ENCODE results near the gene ZNF682. TPM values are rescaled to one million over a fixed set of nuclear protein-coding genes. Genes with fewer than 3 reads are reported as not detected.

ZNF682 gene
- total and polyA plus RNA-seq, 2 of the 8 experiments (the other 6 are each of a cell fraction or from before 2014, with no cell fraction given) = 4.3 to 27.5 TPM

DNA sequence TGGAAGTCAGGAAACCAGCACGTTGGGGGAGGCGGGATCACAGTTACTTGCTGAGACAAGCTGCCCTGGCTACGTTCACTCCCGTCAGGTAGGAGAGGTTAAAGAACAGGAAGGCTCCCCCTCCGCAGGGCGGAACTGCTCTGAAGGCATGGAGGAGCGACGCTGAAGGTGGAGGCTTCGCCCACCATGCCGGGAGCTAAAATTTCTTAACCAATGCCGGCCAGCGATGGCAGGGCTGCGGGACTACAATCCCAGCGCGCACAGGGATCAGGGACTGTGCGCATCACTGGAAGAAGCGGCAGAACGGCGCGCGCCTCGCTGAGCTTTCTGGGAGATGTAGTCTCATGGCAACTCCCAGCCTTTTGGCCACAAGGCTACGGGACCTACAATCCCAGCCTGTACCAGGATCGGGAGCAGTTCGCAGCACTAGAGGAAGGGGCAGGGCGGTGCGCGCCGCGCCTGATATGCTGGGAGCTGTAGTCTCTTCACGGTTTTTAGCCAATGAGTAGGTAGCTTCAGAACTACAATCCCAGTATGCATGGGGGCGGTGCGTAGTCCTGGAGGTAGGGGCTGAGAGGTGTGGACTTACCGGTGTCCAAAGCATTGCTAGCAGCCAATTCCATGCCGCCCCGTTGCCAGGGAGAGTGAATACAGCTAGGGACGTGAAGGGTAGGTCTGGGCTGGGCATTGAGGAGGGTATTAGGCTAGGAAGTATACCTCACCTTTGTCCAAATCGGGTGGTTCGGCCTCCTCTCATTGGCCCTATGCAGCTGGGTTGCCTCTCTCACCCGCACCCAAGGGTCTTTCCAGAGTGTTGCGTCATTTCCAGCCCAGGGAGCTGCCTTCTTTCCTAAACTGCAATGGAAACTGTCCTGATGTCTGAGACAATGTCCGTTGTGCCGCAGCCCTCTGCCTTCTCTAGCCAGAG lies 12.8 kb upstream of the ZNF682 start (continued):
- TF ChIP-seq GABPA (IDR thresholded peaks at IDR 0.05; ENCODE audit: borderline replicate concordance, insufficient read depth, low read length) (no peak), SP1 (IDR thresholded peaks at IDR 0.05; ENCODE audit: low read depth, low read length) (no peak), RNF2 (IDR thresholded peaks at IDR 0.05; ENCODE audit: borderline replicate concordance, low read depth, low read length, missing control alignments, poor library complexity, severe bottlenecking) (no peak), EGR1 (IDR thresholded peaks at IDR 0.05; ENCODE audit: borderline replicate concordance, low read depth, low read length) (no peak), POLR2A (IDR thresholded peaks at IDR 0.05; ENCODE audit: control extremely low read depth in 1 of 2, low read depth in 2 of 2, low read length in 2 of 2) (peak; percentile 66 to 78), RXRA (IDR thresholded peaks at IDR 0.05; ENCODE audit: insufficient read depth, low read depth, low read length) (no peak), MAFK (IDR thresholded peaks at IDR 0.05; ENCODE audit: low read depth, low read length) (no peak), CBX8 (IDR thresholded peaks at IDR 0.05; ENCODE audit: borderline replicate concordance, low read depth, low read length) (no peak), TBP (IDR thresholded peaks at IDR 0.05; ENCODE audit: low read depth, low read length) (no peak; the same call in none of the 2 replicates), TAF1 (IDR thresholded peaks at IDR 0.05; ENCODE audit: low read depth, low read length) (peak; percentile 83), CTBP2 (IDR thresholded peaks at IDR 0.05; ENCODE audit: borderline replicate concordance, insufficient read depth, insufficient read length, low read length) (no peak), NRF1 (IDR thresholded peaks at IDR 0.05; ENCODE audit: low read depth, low read length) (no peak), GTF2F1 (IDR thresholded peaks at IDR 0.05; ENCODE audit: borderline replicate concordance, low read depth, low read length) (no peak), HDAC2 (IDR thresholded peaks at IDR 0.05; ENCODE audit: borderline replicate concordance in 1 of 2, low read depth in 2 of 2, low read length in 2 of 2) (no peak), ASH2L (IDR thresholded peaks at IDR 0.05; ENCODE audit: low read length) (peak; percentile 58), SIN3A (conservative IDR thresholded peaks at IDR 0.05 in 1 of 2, IDR thresholded peaks at IDR 0.05 in 1 of 2; ENCODE audit: low read depth in 1 of 2, low read length in 2 of 2) (peak; percentile 15 to 59; a peak in 1 of 4 replicates), BACH1 (IDR thresholded peaks at IDR 0.05; ENCODE audit: low read length) (no peak), TAF7 (optimal IDR thresholded peaks at IDR 0.05; ENCODE audit: borderline replicate concordance, low read depth, low read length) (peak; percentile 71), NANOG (IDR thresholded peaks at IDR 0.05; ENCODE audit: insufficient read depth, low read depth, low read length, poor library complexity, severe bottlenecking) (no peak), TCF12 (IDR thresholded peaks at IDR 0.05; ENCODE audit: low read depth, low read length) (0 out of 2 replicates have a peak, but pooled peaks have one; percentile 27)
- TF ChIP-seq, protein P1, sequence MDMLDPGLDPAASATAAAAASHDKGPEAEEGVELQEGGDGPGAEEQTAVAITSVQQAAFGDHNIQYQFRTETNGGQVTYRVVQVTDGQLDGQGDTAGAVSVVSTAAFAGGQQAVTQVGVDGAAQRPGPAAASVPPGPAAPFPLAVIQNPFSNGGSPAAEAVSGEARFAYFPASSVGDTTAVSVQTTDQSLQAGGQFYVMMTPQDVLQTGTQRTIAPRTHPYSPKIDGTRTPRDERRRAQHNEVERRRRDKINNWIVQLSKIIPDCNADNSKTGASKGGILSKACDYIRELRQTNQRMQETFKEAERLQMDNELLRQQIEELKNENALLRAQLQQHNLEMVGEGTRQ (IDR thresholded peaks at IDR 0.05; ENCODE audit: low read length) = no peak
